Measurements from ENCODE around the gene TMC7. TPM values are rescaled to one million over a fixed set of nuclear protein-coding genes. Genes with fewer than 3 reads are reported as not detected.

The TMC7 gene
- total and polyA plus RNA-seq, 2 of the 8 experiments (the other 6 are each of a cell fraction or from before 2014, with no cell fraction given) = 2.3 to 2.6 TPM

GRCh38 chr16:19046062-19046461 is 62.3 kb downstream of the TMC7 start (continued):
- TF ChIP-seq CHD7 (IDR thresholded peaks at IDR 0.05; ENCODE audit: insufficient replicate concordance, low read length) (no peak), NANOG (IDR thresholded peaks at IDR 0.05; ENCODE audit: insufficient read depth, low read depth, low read length, poor library complexity, severe bottlenecking) (no peak), CREB1 (IDR thresholded peaks at IDR 0.05) (no peak), CTCF (IDR thresholded peaks at IDR 0.05; ENCODE audit: control extremely low read depth in 1 of 3, insufficient read depth in 1 of 3, low read depth in 1 of 3, low read length in 3 of 3) (no peak), E2F6 (IDR thresholded peaks at IDR 0.05) (no peak)

Measured in H1 (cell line).